CD14-positive monocyte (primary cell): ENCODE results near the gene FTMT. TPM values are rescaled to one million over a fixed set of nuclear protein-coding genes. Genes with fewer than 3 reads are reported as not detected.

ENCODE experiments used
- DNase-seq, 3 donors: peaks; one replicate each; pipeline ENCODE4 v3.0.0-alpha.2; 2011 to 2022
- H2AFZ ChIP-seq: 2 replicates; pipeline ENCODE4 v1.6.0; 2012; ENCODE audit warnings: mild to moderate bottlenecking, low read depth, low read length, inconsistent platforms; ENCODE audit not compliant: insufficient read depth, poor library complexity, severe bottlenecking
- H3K27ac ChIP-seq, 2 donors: 1 replicate in 1 of 2; 2 replicates in 1 of 2; pipeline ENCODE4 v1.5.1; 2012 to 2013; ENCODE audit warnings: low read length in 2 of 2, control low read depth in 1 of 2, inconsistent platforms in 1 of 2, low read depth in 1 of 2, mild to moderate bottlenecking in 1 of 2
- H3K27me3 ChIP-seq, 2 donors: one replicate each; pipeline versions ENCODE4 v1.6.0 to v1.6.1; 2011 to 2013; ENCODE audit warnings: low read length in 2 of 2; ENCODE audit not compliant: control insufficient read depth in 2 of 2, insufficient read depth in 2 of 2
- H3K36me3 ChIP-seq, 2 donors: replicated peaks in 1 of 2; 1 replicate in 1 of 2; 2 replicates in 1 of 2; pipeline versions ENCODE4 v1.5.1 to v1.6.1; 2012 to 2013; ENCODE audit warnings: low read length in 2 of 2, control low read depth in 1 of 2, inconsistent platforms in 1 of 2, mild to moderate bottlenecking in 1 of 2; ENCODE audit not compliant: insufficient read depth in 2 of 2, control insufficient read depth in 1 of 2
- H3K4me1 ChIP-seq, 2 donors: 1 replicate in 1 of 2; 2 replicates in 1 of 2; pipeline versions ENCODE4 v1.5.1 to v1.6.1; 2012 to 2013; ENCODE audit warnings: low read length in 2 of 2, control low read depth in 1 of 2, inconsistent platforms in 1 of 2, mild to moderate bottlenecking in 1 of 2, moderate library complexity in 1 of 2; ENCODE audit not compliant: insufficient read depth in 2 of 2, control insufficient read depth in 1 of 2
- H3K4me2 ChIP-seq: replicated peaks from 2 replicates; pipeline ENCODE3; 2012; ENCODE audit warnings: low read length, moderate library complexity, mild to moderate bottlenecking; ENCODE audit not compliant: poor library complexity, severe bottlenecking; ENCODE audit errors: extremely low read depth
- H3K4me3 ChIP-seq, 3 experiments: fragments of 200-600 bp in 1 of 3; sonication (generic) in 1 of 3; replicated peaks in 1 of 3; 1 replicate in 2 of 3; 2 replicates in 1 of 3; pipeline ENCODE4 v1.5.1; 2011 to 2013; ENCODE audit warnings: low read length in 3 of 3, mild to moderate bottlenecking in 3 of 3, control low read depth in 2 of 3, low read depth in 2 of 3, inconsistent platforms in 1 of 3, moderate library complexity in 1 of 3
- H3K79me2 ChIP-seq: 2 replicates; pipeline ENCODE4 v1.6.0; 2012; ENCODE audit warnings: mild to moderate bottlenecking, control low read depth, inconsistent platforms, low read length, moderate library complexity; ENCODE audit not compliant: insufficient read depth
- H3K9ac ChIP-seq: 2 replicates; pipeline ENCODE4 v1.6.0; 2017; ENCODE audit warnings: low read length, mild to moderate bottlenecking; ENCODE audit not compliant: insufficient read depth, poor library complexity, severe bottlenecking
- H3K9me3 ChIP-seq, 2 donors: replicated peaks in 1 of 2; 1 replicate in 1 of 2; 2 replicates in 1 of 2; pipeline versions ENCODE4 v1.5.1 to v1.6.1; 2012 to 2013; ENCODE audit warnings: low read length in 2 of 2, control low read depth in 1 of 2; ENCODE audit not compliant: control insufficient read depth in 1 of 2, insufficient read depth in 1 of 2
- H4K20me1 ChIP-seq: 2 replicates; pipeline ENCODE4 v1.6.0; 2012; ENCODE audit warnings: mild to moderate bottlenecking, low read length, control low read depth, moderate library complexity; ENCODE audit not compliant: insufficient read depth
- H3K27ac Mint-ChIP-seq, 7 donors: one replicate each; pipeline ENCODE4 v1.8.0; 2020; ENCODE audit warnings: mild to moderate bottlenecking in 7 of 7, mixed read lengths in 7 of 7, moderate library complexity in 6 of 7, inconsistent platforms in 2 of 7
- H3K27me3 Mint-ChIP-seq, 3 donors: one replicate each; pipeline ENCODE4 v1.8.0; 2021 to 2022; ENCODE audit warnings: low read depth in 3 of 3, mild to moderate bottlenecking in 3 of 3, mixed read lengths in 3 of 3, moderate library complexity in 3 of 3, inconsistent platforms in 1 of 3
- H3K36me3 Mint-ChIP-seq, 2 donors: one replicate each; pipeline ENCODE4 v1.8.0; 2020; ENCODE audit warnings: mixed read lengths in 2 of 2, inconsistent platforms in 1 of 2, mild to moderate bottlenecking in 1 of 2
- H3K4me1 Mint-ChIP-seq: one replicate; pipeline ENCODE4 v1.8.0; 2020; ENCODE audit warnings: mild to moderate bottlenecking, mixed read lengths
- H3K4me3 Mint-ChIP-seq, 2 donors: one replicate each; pipeline ENCODE4 v1.8.0; 2020; ENCODE audit warnings: mild to moderate bottlenecking in 2 of 2, mixed read lengths in 2 of 2, moderate library complexity in 1 of 2
- H3K9me3 Mint-ChIP-seq, 7 donors: one replicate each; pipeline ENCODE4 v1.8.0; 2020 to 2022; ENCODE audit warnings: mixed read lengths in 7 of 7, mild to moderate bottlenecking in 6 of 7, moderate library complexity in 6 of 7, inconsistent platforms in 2 of 7
- WGBS: methylation state at CpG from one replicate; pipeline ENCODE4 v1.1.5; 2013; ENCODE audit warnings: missing lambda C conversion rate; ENCODE audit not compliant: insufficient coverage; 5-methylcytosine and 5-hydroxymethylcytosine counted together
- intact Hi-C, 2 donors: fragments of 100-400 bp; cut with micrococcal nuclease; formaldehyde crosslinking; loops; one replicate each; pipeline versions ENCODE4 v1.15.0 to v1.15.1; 2023
- polyA plus RNA-seq, 3 donors: library from polyadenylated mRNA; depleted of rRNA in 1 of 3; unstranded in 2 of 3; stranded (reverse) in 1 of 3; fragments of 300-500 nt in 2 of 3; fragments of >200 nt in 1 of 3; fragmentation: Illumina TruSeq in 2 of 3; gene quantifications; 1 replicate in 2 of 3; 2 replicates in 1 of 3; pipeline ENCODE4 v1.2.3, GENCODE V29; 2012 to 2021
- TF ChIP-seq, protein P1 (sequence below): fragments of 200-600 bp; IDR thresholded peaks from one replicate; pipeline ENCODE4 v1.8.0; 2022; ENCODE audit warnings: antibody characterized with exemption, mild to moderate bottlenecking

FTMT gene
- polyA plus RNA-seq, 3 donors = not detected

DNA sequence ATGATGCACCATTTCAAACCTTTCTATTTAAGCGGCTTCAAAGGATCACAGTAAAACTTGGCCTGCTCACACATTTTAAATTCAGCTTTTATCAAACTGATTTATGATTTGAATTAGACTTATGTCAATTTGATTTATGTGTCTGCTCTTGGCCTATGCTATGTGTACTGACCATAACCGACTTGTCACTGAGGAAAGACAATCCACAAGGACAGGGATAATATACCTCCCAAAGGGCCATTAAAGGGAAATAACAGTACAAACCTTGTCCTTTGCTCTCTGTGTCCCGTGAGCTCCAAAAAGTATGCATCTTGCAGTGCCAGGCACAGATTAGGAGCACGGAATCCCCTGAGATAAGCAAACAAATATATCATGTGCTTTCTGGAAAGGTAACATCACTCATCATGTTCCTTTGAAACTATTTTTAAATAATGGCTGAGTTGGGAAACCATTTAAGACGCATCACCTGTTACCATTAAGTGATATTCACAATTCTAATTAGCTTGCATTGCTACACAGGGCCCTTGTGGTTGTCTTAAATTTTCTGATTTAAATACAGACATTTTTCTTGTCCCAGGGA lies 31.9 kb upstream of the FTMT start:
- H3K9ac ChIP-seq = no peak overlapping the region

DNA sequence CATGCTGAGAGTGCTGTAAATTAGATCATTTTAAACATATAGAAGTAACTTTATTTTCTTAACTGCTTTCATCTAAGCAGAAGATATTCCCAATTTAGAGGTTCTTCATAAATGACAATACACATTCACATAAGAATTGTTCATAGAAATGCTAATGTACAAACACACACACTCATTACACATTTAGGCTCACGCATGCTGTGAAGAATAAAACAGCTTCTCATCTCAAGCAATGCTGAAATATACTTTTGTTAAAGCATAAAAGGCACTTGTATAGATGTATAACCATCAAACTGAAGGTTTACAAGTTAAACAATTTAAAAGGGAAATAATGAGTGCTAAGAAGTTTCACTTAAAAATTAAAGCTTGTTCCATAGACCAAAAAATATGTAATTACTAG lies 18.1 kb upstream of the FTMT start:
- TF ChIP-seq, protein P1, sequence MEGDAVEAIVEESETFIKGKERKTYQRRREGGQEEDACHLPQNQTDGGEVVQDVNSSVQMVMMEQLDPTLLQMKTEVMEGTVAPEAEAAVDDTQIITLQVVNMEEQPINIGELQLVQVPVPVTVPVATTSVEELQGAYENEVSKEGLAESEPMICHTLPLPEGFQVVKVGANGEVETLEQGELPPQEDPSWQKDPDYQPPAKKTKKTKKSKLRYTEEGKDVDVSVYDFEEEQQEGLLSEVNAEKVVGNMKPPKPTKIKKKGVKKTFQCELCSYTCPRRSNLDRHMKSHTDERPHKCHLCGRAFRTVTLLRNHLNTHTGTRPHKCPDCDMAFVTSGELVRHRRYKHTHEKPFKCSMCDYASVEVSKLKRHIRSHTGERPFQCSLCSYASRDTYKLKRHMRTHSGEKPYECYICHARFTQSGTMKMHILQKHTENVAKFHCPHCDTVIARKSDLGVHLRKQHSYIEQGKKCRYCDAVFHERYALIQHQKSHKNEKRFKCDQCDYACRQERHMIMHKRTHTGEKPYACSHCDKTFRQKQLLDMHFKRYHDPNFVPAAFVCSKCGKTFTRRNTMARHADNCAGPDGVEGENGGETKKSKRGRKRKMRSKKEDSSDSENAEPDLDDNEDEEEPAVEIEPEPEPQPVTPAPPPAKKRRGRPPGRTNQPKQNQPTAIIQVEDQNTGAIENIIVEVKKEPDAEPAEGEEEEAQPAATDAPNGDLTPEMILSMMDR = no peak
- no peak overlapping the region for H2AFZ ChIP-seq
- no peaks in the 10 kb centered on the region for H3K27me3 ChIP-seq
- H3K79me2 ChIP-seq = no peaks in the 10 kb centered on the region
- no peaks in the 10 kb centered on the region for H3K36me3 ChIP-seq
- peaks cover 11% of the 10 kb centered on the region in 2 donors for H3K9me3 ChIP-seq
- H4K20me1 ChIP-seq = no peaks in the 10 kb centered on the region
- Mint-ChIP-seq H3K36me3 (no peaks in the 10 kb centered on the region), H3K9me3 (peaks cover 3 to 12% (median 3%) of the 10 kb centered on the region in 7 donors), H3K27ac (no peak overlapping the region), H3K4me1 (no peaks in the 10 kb centered on the region), H3K27me3 (peaks cover 0 to 5% (median under 1%) of the 10 kb centered on the region in 3 donors), H3K4me3 (no peak overlapping the region)
- H3K27ac ChIP-seq = no peak overlapping the region
- no peak overlapping the region for H3K4me3 ChIP-seq
- no peak for DNase-seq
- no peak overlapping the region for H3K9ac ChIP-seq
- no CpG with 5 or more reads among the region's 1 CpG for WGBS
- H3K4me1 ChIP-seq = no peaks in the 10 kb centered on the region
- no peak overlapping the region for H3K4me2 ChIP-seq
- intact Hi-C loops = no loop called here

More for the DNA sequence above, 31.9 kb upstream of the FTMT start:
- H3K4me3 Mint-ChIP-seq = no peak overlapping the region
- H3K36me3 ChIP-seq = no peaks in the 10 kb centered on the region
- H3K27me3 Mint-ChIP-seq = peaks cover 1 to 4% (median 2%) of the 10 kb centered on the region in 3 donors
- H3K79me2 ChIP-seq = no peaks in the 10 kb centered on the region
- no peak overlapping the region for H2AFZ ChIP-seq
- H3K27ac Mint-ChIP-seq = no peak overlapping the region
- WGBS = no CpG with 5 or more reads among the region's 5 CpGs
- intact Hi-C loops = no loop called here
- no peaks in the 10 kb centered on the region for H4K20me1 ChIP-seq
- no peak overlapping the region for H3K4me2 ChIP-seq
- peaks cover 0 to 6% (median 2%) of the 10 kb centered on the region in 7 donors for H3K9me3 Mint-ChIP-seq
- no peak overlapping the region for H3K27ac ChIP-seq
- no peaks in the 10 kb centered on the region for H3K27me3 ChIP-seq
- H3K4me3 ChIP-seq = no peak overlapping the region
- no peaks in the 10 kb centered on the region for H3K4me1 ChIP-seq
- no peaks in the 10 kb centered on the region for H3K4me1 Mint-ChIP-seq
- no peaks in the 10 kb centered on the region for H3K9me3 ChIP-seq
- H3K36me3 Mint-ChIP-seq = no peaks in the 10 kb centered on the region
- TF ChIP-seq, protein P1 = no peak
- no peak for DNase-seq
